ENCODE measurements around the gene OR1F1. TPM values are rescaled to one million over a fixed set of nuclear protein-coding genes. Genes with fewer than 3 reads are reported as not detected.
"Not testable (repeated sequence)": the region's sequence is repeated elsewhere in the genome, so short reads cannot be mapped to it uniquely, and the experiment has no call there.

The OR1F1 gene
- total RNA-seq, 1 experiment from 2014 or later, result not detected

DNA sequence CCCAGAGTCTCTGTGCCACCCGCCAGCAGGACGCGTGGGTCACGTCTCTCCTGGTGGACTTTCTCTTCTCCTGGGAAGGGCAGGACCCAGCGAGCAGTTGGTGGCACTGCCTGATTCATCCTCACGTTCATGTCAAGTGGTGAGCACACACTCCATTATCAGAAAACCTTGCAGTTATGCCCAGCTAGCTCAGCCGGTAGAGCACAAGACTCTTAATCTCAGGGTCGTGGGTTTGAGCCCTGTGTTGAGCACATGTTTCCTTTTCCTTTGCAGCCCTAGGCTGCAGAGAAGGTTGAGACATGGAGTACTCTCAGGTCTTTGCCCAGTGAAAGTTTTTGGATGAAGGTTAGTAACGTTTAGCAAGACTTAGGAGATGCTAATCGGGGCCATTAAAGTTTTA, 8.0 kb downstream of the OR1F1 start:
- no peak for TF ChIP-seq CTCF (conservative IDR thresholded peaks at IDR 0.05)
- Histone ChIP-seq H2BK15ac (ENCODE audit: low read depth, low read length) (no peak overlapping the region), H2BK5ac (ENCODE audit: insufficient read length, low read length) (no peak overlapping the region), H3K27me3 (ENCODE audit: insufficient read depth, low read length) (no peaks in the 10 kb centered on the region), H2BK20ac (ENCODE audit: low read depth, low read length, poor library complexity, severe bottlenecking) (no peak overlapping the region), H3K79me1 (ENCODE audit: insufficient read depth, low read depth, low read length, poor library complexity, severe bottlenecking) (no peaks in the 10 kb centered on the region), H3K56ac (ENCODE audit: insufficient read length, low read depth, low read length) (no peak overlapping the region), H3K4me1 (ENCODE audit: insufficient read depth, low read length) (no peaks in the 10 kb centered on the region), H3K4me2 (ENCODE audit: insufficient read depth, insufficient read length, low read length) (no peak overlapping the region), H3K9me3 (ENCODE audit: control insufficient read depth, low read depth, low read length) (no peaks in the 10 kb centered on the region), H2BK120ac (ENCODE audit: low read depth, low read length, poor library complexity, severe bottlenecking) (no peak overlapping the region), H3K27ac (ENCODE audit: insufficient read length, low read depth, low read length) (no peak overlapping the region), H3T11ph (ENCODE audit: low read length) (no peak overlapping the region), H2BK12ac (ENCODE audit: insufficient read length, low read depth, low read length) (no peak overlapping the region), H4K20me1 (ENCODE audit: control insufficient read depth, insufficient read depth, insufficient read length) (no peaks in the 10 kb centered on the region), H4K8ac (replicated peaks; ENCODE audit: insufficient read length, low read depth, low read length) (no peak overlapping the region), H3K14ac (ENCODE audit: insufficient read depth, low read length) (no peak overlapping the region), H2AFZ (ENCODE audit: low read length) (no peak overlapping the region), H3K23ac (ENCODE audit: insufficient read length, low read depth, low read length) (no peak overlapping the region), H3K23me2 (ENCODE audit: insufficient read length, low read depth, low read length, poor library complexity, severe bottlenecking) (peaks cover 10% of the 10 kb centered on the region), H3K9ac (ENCODE audit: extremely low read depth, insufficient read length, low read length) (no peak overlapping the region), H3K18ac (ENCODE audit: insufficient read length, low read depth, low read length) (no peak overlapping the region), H4K5ac (ENCODE audit: insufficient read length, low read depth, low read length) (no peak overlapping the region), H4K91ac (ENCODE audit: insufficient read length, low read depth, low read length) (no peak overlapping the region), H3K79me2 (ENCODE audit: insufficient read depth, low read length) (no peaks in the 10 kb centered on the region), H2AK5ac (ENCODE audit: insufficient read length, low read length) (no peak overlapping the region), H3K4ac (ENCODE audit: low read depth, low read length) (no peak overlapping the region)
- Mint-ChIP-seq H3K27ac (no peak overlapping the region), H3K4me1 (peaks cover 3% of the 10 kb centered on the region in 2 experiments), H3K4me3 (no peak overlapping the region; a peak in 1 of 5 replicates), H3K9me3 (peaks cover 2 to 3% of the 10 kb centered on the region in 2 experiments; a peak in 2 of 5 replicates), H3K36me3 (ENCODE audit: insufficient read depth in 1 of 3, low read depth in 3 of 3) (no peaks in the 10 kb centered on the region; a peak in 1 of 7 replicates), H3K27me3 (ENCODE audit: low read depth) (peaks cover 56% of the 10 kb centered on the region)
- no CpG with 5 or more reads among the region's 10 CpGs for WGBS (ENCODE audit: extremely low coverage, insufficient read length, low lambda C conversion rate)
- no peak for DNase-seq

DNA sequence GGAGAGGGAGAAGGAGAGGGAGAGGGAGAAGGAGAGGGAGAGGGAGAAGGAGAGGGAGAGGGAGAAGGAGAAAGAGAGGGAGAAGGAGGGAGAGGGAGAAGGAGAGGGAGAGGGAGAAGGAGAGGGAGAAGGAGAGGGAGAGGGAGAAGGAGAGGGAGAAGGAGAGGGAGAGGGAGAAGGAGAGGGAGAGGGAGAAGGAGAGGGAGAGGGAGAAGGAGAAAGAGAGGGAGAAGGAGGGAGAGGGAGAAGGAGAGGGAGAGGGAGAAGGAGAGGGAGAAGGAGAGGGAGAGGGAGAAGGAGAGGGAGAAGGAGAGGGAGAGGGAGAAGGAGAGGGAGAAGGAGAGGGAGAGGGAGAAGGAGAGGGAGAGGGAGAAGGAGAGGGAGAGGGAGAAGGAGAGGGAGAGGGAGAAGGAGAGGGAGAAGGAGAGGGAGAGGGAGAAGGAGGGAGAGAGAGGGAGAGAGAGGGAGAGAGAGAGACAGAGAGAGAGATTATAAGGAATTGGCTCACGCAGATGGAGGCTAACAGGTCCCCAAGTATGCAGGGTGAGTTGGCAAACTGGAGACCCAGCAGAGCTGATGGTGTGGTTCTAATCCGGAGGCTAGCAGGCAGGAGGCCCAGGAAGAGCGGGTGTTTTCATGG, 9.8 kb downstream of the OR1F1 start:
- H2BK120ac ChIP-seq (ENCODE audit: low read depth, low read length, poor library complexity, severe bottlenecking); H3K9ac ChIP-seq (ENCODE audit: extremely low read depth, insufficient read length, low read length); H3K4ac ChIP-seq (ENCODE audit: low read depth, low read length); H3K9me3 ChIP-seq (ENCODE audit: control insufficient read depth, low read depth, low read length); H4K91ac ChIP-seq (ENCODE audit: insufficient read length, low read depth, low read length); H3K9me3 Mint-ChIP-seq; H2AK5ac ChIP-seq (ENCODE audit: insufficient read length, low read length); H3K79me2 ChIP-seq (ENCODE audit: insufficient read depth, low read length); H3K23me2 ChIP-seq (ENCODE audit: insufficient read length, low read depth, low read length, poor library complexity, severe bottlenecking); H3K23ac ChIP-seq (ENCODE audit: insufficient read length, low read depth, low read length); H3K14ac ChIP-seq (ENCODE audit: insufficient read depth, low read length); H3K4me3 Mint-ChIP-seq; H4K5ac ChIP-seq (ENCODE audit: insufficient read length, low read depth, low read length); H2BK12ac ChIP-seq (ENCODE audit: insufficient read length, low read depth, low read length); H2AFZ ChIP-seq (ENCODE audit: low read length); H3K79me1 ChIP-seq (ENCODE audit: insufficient read depth, low read depth, low read length, poor library complexity, severe bottlenecking); H2BK15ac ChIP-seq (ENCODE audit: low read depth, low read length); H3K27ac Mint-ChIP-seq; H4K20me1 ChIP-seq (ENCODE audit: control insufficient read depth, insufficient read depth, insufficient read length); H3K27me3 ChIP-seq (ENCODE audit: insufficient read depth, low read length); DNase-seq; H4K8ac ChIP-seq (replicated peaks; ENCODE audit: insufficient read length, low read depth, low read length); H3K56ac ChIP-seq (ENCODE audit: insufficient read length, low read depth, low read length); H3K4me2 ChIP-seq (ENCODE audit: insufficient read depth, insufficient read length, low read length); H3K27ac ChIP-seq (ENCODE audit: insufficient read length, low read depth, low read length); H3K4me1 ChIP-seq (ENCODE audit: insufficient read depth, low read length); H3T11ph ChIP-seq (ENCODE audit: low read length); H3K4me1 Mint-ChIP-seq; H2BK20ac ChIP-seq (ENCODE audit: low read depth, low read length, poor library complexity, severe bottlenecking); H3K36me3 Mint-ChIP-seq (ENCODE audit: insufficient read depth in 1 of 3, low read depth in 3 of 3); H3K18ac ChIP-seq (ENCODE audit: insufficient read length, low read depth, low read length); H2BK5ac ChIP-seq (ENCODE audit: insufficient read length, low read length): not testable (repeated sequence)
- H3K27me3 Mint-ChIP-seq (ENCODE audit: low read depth), result peaks cover 51% of the 10 kb centered on the region
- WGBS (ENCODE audit: extremely low coverage, insufficient read length, low lambda C conversion rate), result no CpG with 5 or more reads among the region's 3 CpGs
